HS-5 (cell line): ENCODE data around the gene RFX1.

Experiments
- DNase-seq: peaks from one replicate; pipeline ENCODE4 v3.0.0-alpha.2; 2012; ENCODE audit warnings: low read depth

Gene RFX1

GRCh38 chr19:13995878-13996765 is 10.0 kb downstream of the RFX1 start:
- DNase-seq, result no peak

GRCh38 chr19:13995017-13995728 is 10.9 kb downstream of the RFX1 start:
- no peak for DNase-seq

GRCh38 chr19:13993590-13994300 is 12.4 kb downstream of the RFX1 start:
- no peak for DNase-seq

GRCh38 chr19:13992025-13992424 is 14.1 kb downstream of the RFX1 start:
- no peak for DNase-seq

GRCh38 chr19:13990085-13990484 is 16.0 kb downstream of the RFX1 start:
- DNase-seq, result no peak

GRCh38 chr19:13989487-13989886 is 16.6 kb downstream of the RFX1 start:
- DNase-seq, result no peak

- no peak for DNase-seq
Measured at GRCh38 chr19:13987101-13987890, 18.8 kb downstream of the RFX1 start.

- DNase-seq, result no peak
Measured at GRCh38 chr19:13986348-13986904, 19.7 kb downstream of the RFX1 start.

- no peak for DNase-seq
Measured at GRCh38 chr19:13985771-13986347, 20.3 kb downstream of the RFX1 start.

- DNase-seq, result no peak
Measured at GRCh38 chr19:13984875-13985741, 21.0 kb downstream of the RFX1 start.

- no peak for DNase-seq
Measured at GRCh38 chr19:13984186-13984585, 21.9 kb downstream of the RFX1 start.

- no peak for DNase-seq
Measured at GRCh38 chr19:13983213-13983889, 22.8 kb downstream of the RFX1 start.

GRCh38 chr19:13982773-13983172 is 23.3 kb downstream of the RFX1 start:
- no peak for DNase-seq

- no peak for DNase-seq
Measured at GRCh38 chr19:13981988-13982501, 24.1 kb downstream of the RFX1 start.

GRCh38 chr19:13981467-13981866 is 24.7 kb downstream of the RFX1 start:
- no peak for DNase-seq

GRCh38 chr19:13981021-13981420 is 25.1 kb downstream of the RFX1 start:
- DNase-seq, result no peak

- DNase-seq, result no peak
Measured at GRCh38 chr19:13980340-13980739, 25.8 kb downstream of the RFX1 start.

GRCh38 chr19:13979686-13980085 is 26.4 kb downstream of the RFX1 start:
- no peak for DNase-seq

GRCh38 chr19:13979244-13979615 is 26.9 kb downstream of the RFX1 start:
- no peak for DNase-seq
